AG09319 (cell line): ENCODE data around the gene TPI1.

Source experiments
- DNase-seq: peaks from one replicate; pipeline ENCODE4 v3.0.0-alpha.2; 2010; ENCODE audit warnings: low read depth; ENCODE audit errors: extremely low read depth
- CTCF ChIP-seq: IDR thresholded peaks from 2 replicates; pipeline ENCODE4 v1.5.1; 2011; ENCODE audit warnings: low read depth, mild to moderate bottlenecking, inconsistent platforms, low read length, moderate library complexity

Gene TPI1

DNA sequence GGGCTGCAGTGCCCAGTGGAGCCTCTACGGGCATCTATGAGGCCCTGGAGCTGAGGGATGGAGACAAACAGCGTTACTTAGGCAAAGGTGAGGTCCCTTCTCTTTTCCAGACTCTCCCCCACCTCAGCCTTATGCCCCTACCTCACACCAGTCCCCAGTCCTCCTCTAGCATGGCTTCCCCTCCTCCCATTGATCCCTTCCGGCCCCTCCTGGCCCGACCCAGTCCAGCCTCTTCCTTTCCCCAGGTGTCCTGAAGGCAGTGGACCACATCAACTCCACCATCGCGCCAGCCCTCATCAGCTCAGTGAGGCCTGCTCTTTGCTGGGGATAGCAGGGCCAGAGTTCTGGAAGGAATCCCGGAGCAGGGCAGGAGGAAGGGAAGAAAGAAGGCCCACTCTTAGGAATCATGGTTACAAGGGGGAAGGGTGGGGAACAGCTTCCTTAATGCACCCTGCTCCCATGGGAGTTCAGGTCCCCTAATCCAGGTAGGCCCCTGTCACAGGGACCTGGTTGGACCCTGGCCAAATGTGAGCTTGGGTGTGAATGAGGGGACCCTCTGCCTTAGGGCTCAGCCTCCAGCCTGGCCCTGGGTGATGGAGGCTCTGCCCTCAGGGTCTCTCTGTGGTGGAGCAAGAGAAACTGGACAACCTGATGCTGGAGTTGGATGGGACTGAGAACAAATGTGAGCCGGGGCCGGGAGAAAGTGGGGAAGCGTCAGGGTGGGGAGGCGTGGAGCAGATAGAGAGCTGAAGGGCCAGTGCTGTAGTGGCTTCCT, 49.3 kb downstream of the TPI1 start:
- DNase-seq = no peak
- no peak for TF ChIP-seq CTCF

DNA sequence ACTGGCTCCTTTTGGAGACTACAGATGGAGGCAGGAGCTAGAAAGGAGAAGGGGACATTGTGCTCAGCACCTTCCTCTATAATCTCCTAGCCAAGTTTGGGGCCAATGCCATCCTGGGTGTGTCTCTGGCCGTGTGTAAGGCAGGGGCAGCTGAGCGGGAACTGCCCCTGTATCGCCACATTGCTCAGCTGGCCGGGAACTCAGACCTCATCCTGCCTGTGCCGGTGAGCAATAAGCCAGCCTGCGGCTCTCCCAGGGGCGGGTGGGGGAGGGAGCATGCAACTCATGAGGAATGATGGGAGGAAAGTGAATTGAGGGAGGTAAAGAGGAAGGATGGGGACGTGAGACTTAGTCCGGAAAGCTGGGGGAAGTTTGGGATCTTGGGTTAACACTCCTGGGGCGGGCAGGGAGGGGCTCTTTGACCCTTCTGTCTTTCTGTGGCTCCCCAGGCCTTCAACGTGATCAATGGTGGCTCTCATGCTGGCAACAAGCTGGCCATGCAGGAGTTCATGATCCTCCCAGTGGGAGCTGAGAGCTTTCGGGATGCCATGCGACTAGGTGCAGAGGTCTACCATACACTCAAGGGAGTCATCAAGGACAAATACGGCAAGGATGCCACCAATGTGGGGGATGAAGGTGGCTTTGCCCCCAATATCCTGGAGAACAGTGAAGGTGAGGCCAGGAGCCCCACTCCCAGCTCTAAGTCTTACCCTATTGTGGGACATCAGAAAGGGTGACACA, 50.3 kb downstream of the TPI1 start:
- no peak for DNase-seq
- TF ChIP-seq CTCF = no peak

DNA sequence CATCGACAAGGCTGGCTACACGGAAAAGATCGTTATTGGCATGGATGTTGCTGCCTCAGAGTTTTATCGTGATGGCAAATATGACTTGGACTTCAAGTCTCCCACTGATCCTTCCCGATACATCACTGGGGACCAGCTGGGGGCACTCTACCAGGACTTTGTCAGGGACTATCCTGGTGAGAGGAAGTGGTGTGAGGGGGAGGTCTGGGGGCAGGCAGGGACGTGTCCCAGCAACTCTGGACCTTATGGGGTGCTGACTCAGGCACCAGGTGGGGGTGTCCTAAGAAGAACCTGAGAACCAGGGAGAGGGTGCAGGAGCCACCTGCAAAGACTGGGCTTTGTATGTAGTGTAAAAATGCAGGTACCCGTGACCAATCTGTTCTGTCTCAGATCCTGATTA, 52.3 kb downstream of the TPI1 start:
- TF ChIP-seq CTCF = no peak
- DNase-seq = no peak
